SU-DHL-6 (cell line): Measurements from ENCODE around the gene KLK2.

Experiments used
- H2AFZ ChIP-seq: fragments of 200-600 bp; sonication (generic); 2 replicates; pipeline ENCODE4 v1.6.1; 2014; ENCODE audit warnings: low read depth, mild to moderate bottlenecking, moderate library complexity, mixed read lengths, antibody characterized with exemption, low read length; ENCODE audit not compliant: severe bottlenecking
- H3F3A ChIP-seq: fragments of 200-600 bp; shearing (Covaris generic); 2 replicates; pipeline ENCODE4 v1.6.0; 2016; ENCODE audit warnings: antibody characterized with exemption, mild to moderate bottlenecking; ENCODE audit not compliant: insufficient read depth
- H3K27ac ChIP-seq: fragments of 200-600 bp; sonication (generic); 2 replicates; pipeline ENCODE4 v1.5.1; 2016; ENCODE audit warnings: low read depth, mild to moderate bottlenecking, low read length, moderate library complexity, mixed read lengths
- H3K27me3 ChIP-seq: fragments of 200-600 bp; sonication (generic), shearing (Covaris generic); 2 replicates; pipeline ENCODE4 v1.6.0; 2014; ENCODE audit warnings: mild to moderate bottlenecking, low read length
- H3K36me3 ChIP-seq: fragments of 200-600 bp; sonication (generic); 2 replicates; pipeline ENCODE4 v1.6.1; 2014; ENCODE audit warnings: mild to moderate bottlenecking, low read length, mixed read lengths
- H3K4me2 ChIP-seq: fragments of 300-600, 200-600 bp; shearing (Covaris generic), sonication (generic); 2 replicates; pipeline ENCODE4 v1.6.0; 2014; ENCODE audit warnings: low read length, low read depth, mild to moderate bottlenecking; ENCODE audit not compliant: poor library complexity, severe bottlenecking
- H3K4me3 ChIP-seq: fragments of 200-600 bp; sonication (generic); 2 replicates; pipeline ENCODE4 v1.5.1; 2014; ENCODE audit warnings: antibody characterized with exemption, low read length, mild to moderate bottlenecking, mixed read lengths; ENCODE audit not compliant: insufficient read depth, poor library complexity, severe bottlenecking
- H3K79me2 ChIP-seq: fragments of 200-600 bp; sonication (generic); 2 replicates; pipeline ENCODE4 v1.6.1; 2014; ENCODE audit warnings: mild to moderate bottlenecking, low read length, moderate library complexity; ENCODE audit not compliant: insufficient read depth
- H3K9ac ChIP-seq: fragments of 200-600 bp; sonication (generic); 2 replicates; pipeline ENCODE4 v1.7.0; 2014; ENCODE audit warnings: mild to moderate bottlenecking, low read length
- H3K9me2 ChIP-seq: fragments of 200-600 bp; sonication (generic); replicated peaks from 2 replicates; pipeline ENCODE4 v1.6.1; 2014; ENCODE audit warnings: low read length; ENCODE audit not compliant: insufficient read depth
- H3K9me3 ChIP-seq: fragments of 200-600 bp; sonication (generic); 2 replicates; pipeline ENCODE4 v1.6.1; 2014; ENCODE audit warnings: low read length, mixed read lengths; ENCODE audit not compliant: insufficient read depth
- H4K20me1 ChIP-seq: fragments of 200-600 bp; sonication (generic); 2 replicates; pipeline ENCODE4 v1.6.1; 2014; ENCODE audit warnings: low read depth, mild to moderate bottlenecking, antibody characterized with exemption, low read length, moderate library complexity, mixed read lengths
- CTCF ChIP-seq: fragments of 200-600 bp; sonication (generic); IDR thresholded peaks from one replicate; pipeline ENCODE4 v1.5.1; 2017; ENCODE audit warnings: antibody characterized with exemption, mild to moderate bottlenecking, low read length, moderate library complexity; ENCODE audit not compliant: insufficient read depth, poor library complexity, severe bottlenecking
- EZH2phosphoT487 ChIP-seq: fragments of 200-600 bp; sonication (generic), shearing (Covaris generic); conservative IDR thresholded peaks from 2 replicates; pipeline ENCODE4 v1.6.1; 2018; ENCODE audit warnings: mild to moderate bottlenecking, antibody characterized with exemption, low read length, moderate library complexity, mixed read lengths

KLK2 gene

GRCh38 chr19:50898018-50898417 is 24.8 kb downstream of the KLK2 start:
- no peaks in the 10 kb centered on the region for H3K9me3 ChIP-seq
- H3K9me2 ChIP-seq, result no peaks in the 10 kb centered on the region
- H3K27ac ChIP-seq, result no peak overlapping the region
- no peaks in the 10 kb centered on the region for H3K27me3 ChIP-seq
- H3K79me2 ChIP-seq, result no peaks in the 10 kb centered on the region
- no peaks in the 10 kb centered on the region for H3K36me3 ChIP-seq
- no peak overlapping the region for H3K4me3 ChIP-seq
- TF ChIP-seq EZH2phosphoT487, result no peak
- TF ChIP-seq CTCF, result no peak
- no peaks in the 10 kb centered on the region for H3F3A ChIP-seq
- no peak overlapping the region for H3K9ac ChIP-seq
- H2AFZ ChIP-seq, result no peak overlapping the region
- H3K4me2 ChIP-seq, result no peak overlapping the region
- H4K20me1 ChIP-seq, result no peaks in the 10 kb centered on the region

GRCh38 chr19:50899569-50899968 is 26.3 kb downstream of the KLK2 start:
- Histone ChIP-seq H3K36me3 (no peaks in the 10 kb centered on the region), H3K27me3 (no peaks in the 10 kb centered on the region), H4K20me1 (no peaks in the 10 kb centered on the region), H3K9me3 (no peaks in the 10 kb centered on the region), H3K9me2 (no peaks in the 10 kb centered on the region), H3K27ac (no peak overlapping the region), H3K79me2 (no peaks in the 10 kb centered on the region), H3K4me2 (no peak overlapping the region), H3F3A (no peaks in the 10 kb centered on the region), H3K9ac (no peak overlapping the region), H2AFZ (peak overlapping the region; percentile 19), H3K4me3 (no peak overlapping the region)
- TF ChIP-seq EZH2phosphoT487 (no peak), CTCF (no peak)

GRCh38 chr19:50902640-50903039 is 29.4 kb downstream of the KLK2 start:
- no peak overlapping the region for H2AFZ ChIP-seq
- no peak overlapping the region for H3K4me3 ChIP-seq
- no peaks in the 10 kb centered on the region for H4K20me1 ChIP-seq
- no peaks in the 10 kb centered on the region for H3K9me3 ChIP-seq
- H3K9ac ChIP-seq, result no peak overlapping the region
- no peak overlapping the region for H3K27ac ChIP-seq
- no peak for TF ChIP-seq CTCF
- no peak for TF ChIP-seq EZH2phosphoT487
- no peaks in the 10 kb centered on the region for H3K27me3 ChIP-seq
- no peak overlapping the region for H3K4me2 ChIP-seq
- no peaks in the 10 kb centered on the region for H3K36me3 ChIP-seq
- H3F3A ChIP-seq, result no peaks in the 10 kb centered on the region
- H3K9me2 ChIP-seq, result no peaks in the 10 kb centered on the region
- H3K79me2 ChIP-seq, result no peaks in the 10 kb centered on the region

GRCh38 chr19:50906217-50906616 is 33.0 kb downstream of the KLK2 start:
- H2AFZ ChIP-seq, result no peak overlapping the region

More at GRCh38 chr19:50906217-50906616, 33.0 kb downstream of the KLK2 start:
- no peaks in the 10 kb centered on the region for H3F3A ChIP-seq
- no peaks in the 10 kb centered on the region for H4K20me1 ChIP-seq
- H3K9me2 ChIP-seq, result no peaks in the 10 kb centered on the region
- no peak overlapping the region for H3K27ac ChIP-seq
- no peaks in the 10 kb centered on the region for H3K36me3 ChIP-seq
- no peaks in the 10 kb centered on the region for H3K27me3 ChIP-seq
- no peak overlapping the region for H3K9ac ChIP-seq
- no peaks in the 10 kb centered on the region for H3K9me3 ChIP-seq
- no peak overlapping the region for H3K4me2 ChIP-seq
- no peak overlapping the region for H3K4me3 ChIP-seq
- no peaks in the 10 kb centered on the region for H3K79me2 ChIP-seq
- TF ChIP-seq EZH2phosphoT487 (no peak), CTCF (peak; percentile 59)
